AG09319 (cell line): ENCODE data around the gene PNN.

Experiments
- DNase-seq: peaks from one replicate; pipeline ENCODE4 v3.0.0-alpha.2; 2010; ENCODE audit warnings: low read depth; ENCODE audit errors: extremely low read depth
- TF ChIP-seq, protein P1 (sequence below): IDR thresholded peaks from 2 replicates; pipeline ENCODE4 v1.5.1; 2011; ENCODE audit warnings: low read depth, mild to moderate bottlenecking, inconsistent platforms, low read length, moderate library complexity

PNN gene

DNA sequence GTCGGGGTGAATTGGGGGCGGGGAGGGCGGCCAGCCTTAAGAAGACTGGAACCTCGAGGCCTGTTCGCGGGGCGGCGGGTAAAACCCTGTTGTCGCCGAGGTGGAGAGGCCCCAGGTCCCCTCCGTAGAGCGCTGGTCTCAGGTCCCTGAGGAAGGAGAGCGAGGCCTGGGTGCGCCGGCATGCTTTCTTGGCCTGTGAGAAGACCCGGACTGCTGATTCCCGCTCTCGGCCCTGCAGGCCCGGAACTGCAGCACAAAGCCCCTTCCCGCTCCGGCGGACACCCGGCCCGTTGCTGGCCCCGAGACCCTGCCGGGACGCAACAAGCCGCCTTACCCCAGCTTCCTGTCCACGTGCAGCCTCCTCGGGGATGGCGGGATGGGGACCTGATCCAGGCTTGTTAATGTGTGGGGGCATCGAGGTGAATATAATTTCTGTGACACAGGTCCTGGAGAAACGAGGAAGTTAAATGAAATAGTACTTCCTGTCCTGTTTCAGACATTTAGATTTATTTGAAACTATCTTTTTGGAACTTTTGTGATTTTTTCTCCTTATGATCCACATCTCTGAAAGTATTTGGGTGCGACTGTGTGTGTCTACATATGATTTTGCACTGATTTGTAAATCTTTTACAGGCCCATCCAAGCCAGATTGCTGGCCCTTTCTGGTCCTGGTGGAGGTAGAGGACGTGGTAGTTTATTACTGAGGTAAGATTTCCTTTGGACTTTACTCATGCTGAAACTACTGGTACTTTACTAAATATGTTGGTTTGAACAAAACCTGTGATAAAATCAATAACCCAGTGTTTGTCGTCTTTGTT, 600 bp downstream of the PNN start:
- TF ChIP-seq, protein P1, sequence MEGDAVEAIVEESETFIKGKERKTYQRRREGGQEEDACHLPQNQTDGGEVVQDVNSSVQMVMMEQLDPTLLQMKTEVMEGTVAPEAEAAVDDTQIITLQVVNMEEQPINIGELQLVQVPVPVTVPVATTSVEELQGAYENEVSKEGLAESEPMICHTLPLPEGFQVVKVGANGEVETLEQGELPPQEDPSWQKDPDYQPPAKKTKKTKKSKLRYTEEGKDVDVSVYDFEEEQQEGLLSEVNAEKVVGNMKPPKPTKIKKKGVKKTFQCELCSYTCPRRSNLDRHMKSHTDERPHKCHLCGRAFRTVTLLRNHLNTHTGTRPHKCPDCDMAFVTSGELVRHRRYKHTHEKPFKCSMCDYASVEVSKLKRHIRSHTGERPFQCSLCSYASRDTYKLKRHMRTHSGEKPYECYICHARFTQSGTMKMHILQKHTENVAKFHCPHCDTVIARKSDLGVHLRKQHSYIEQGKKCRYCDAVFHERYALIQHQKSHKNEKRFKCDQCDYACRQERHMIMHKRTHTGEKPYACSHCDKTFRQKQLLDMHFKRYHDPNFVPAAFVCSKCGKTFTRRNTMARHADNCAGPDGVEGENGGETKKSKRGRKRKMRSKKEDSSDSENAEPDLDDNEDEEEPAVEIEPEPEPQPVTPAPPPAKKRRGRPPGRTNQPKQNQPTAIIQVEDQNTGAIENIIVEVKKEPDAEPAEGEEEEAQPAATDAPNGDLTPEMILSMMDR, result no peak
- no peak for DNase-seq

DNA sequence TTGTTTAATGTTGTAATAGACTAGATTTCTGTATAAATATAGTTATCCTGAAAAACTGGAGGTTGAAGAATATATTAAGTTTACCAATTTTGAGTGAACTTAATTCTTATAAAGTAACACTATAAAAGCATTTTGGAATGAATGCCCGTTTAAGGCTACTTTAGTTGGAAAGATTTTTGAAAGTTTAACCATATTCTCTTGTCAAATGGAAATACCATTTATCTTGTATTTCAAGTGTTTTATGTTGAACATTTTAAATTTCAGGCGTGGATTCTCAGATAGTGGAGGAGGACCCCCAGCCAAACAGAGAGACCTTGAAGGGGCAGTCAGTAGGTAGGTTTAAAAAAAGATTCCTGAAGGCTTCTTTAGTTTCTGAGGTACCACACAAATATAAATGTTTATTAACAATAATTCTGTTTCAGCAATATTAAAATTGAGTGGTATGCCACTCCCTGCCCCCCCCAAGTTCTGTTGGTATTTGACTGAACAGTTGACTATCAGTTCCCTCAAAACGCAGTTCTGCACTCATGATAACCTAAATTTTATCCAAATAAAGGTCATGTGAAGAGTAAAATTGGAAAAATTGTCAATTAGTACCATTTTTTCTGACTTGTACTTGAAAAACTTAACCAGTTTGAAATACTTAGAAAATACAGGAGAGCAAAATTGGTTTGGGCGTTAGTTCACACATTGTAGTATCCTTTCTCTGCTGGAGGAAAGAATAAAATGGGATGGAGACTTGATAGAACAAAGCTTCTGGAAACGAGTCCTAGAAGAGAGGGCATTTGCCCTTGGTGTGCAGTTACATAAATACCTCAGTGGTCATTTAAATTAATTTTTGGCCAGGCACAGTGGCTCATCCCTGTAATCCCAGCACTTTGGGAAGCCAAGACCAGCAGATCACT, 1.5 kb downstream of the PNN start:
- TF ChIP-seq, protein P1, result no peak
- DNase-seq, result no peak

DNA sequence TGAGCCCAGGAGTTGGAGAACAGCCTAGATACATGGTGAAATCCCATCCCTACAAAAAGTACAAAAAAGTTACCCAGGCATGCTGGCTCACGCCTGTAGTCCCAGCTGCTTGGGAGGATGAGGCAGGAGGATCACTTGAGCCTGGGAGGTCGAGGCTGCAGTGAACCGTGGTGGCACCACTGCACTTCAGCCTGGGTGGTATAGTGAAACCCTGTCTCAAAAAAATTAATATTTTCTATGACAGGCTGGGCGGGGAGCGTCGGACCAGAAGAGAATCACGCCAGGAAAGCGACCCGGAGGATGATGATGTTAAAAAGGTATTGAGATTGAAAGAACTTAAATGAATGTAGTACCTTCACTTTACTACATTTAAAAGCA, 2.1 kb downstream of the PNN start:
- TF ChIP-seq, protein P1, result no peak
- no peak for DNase-seq

DNA sequence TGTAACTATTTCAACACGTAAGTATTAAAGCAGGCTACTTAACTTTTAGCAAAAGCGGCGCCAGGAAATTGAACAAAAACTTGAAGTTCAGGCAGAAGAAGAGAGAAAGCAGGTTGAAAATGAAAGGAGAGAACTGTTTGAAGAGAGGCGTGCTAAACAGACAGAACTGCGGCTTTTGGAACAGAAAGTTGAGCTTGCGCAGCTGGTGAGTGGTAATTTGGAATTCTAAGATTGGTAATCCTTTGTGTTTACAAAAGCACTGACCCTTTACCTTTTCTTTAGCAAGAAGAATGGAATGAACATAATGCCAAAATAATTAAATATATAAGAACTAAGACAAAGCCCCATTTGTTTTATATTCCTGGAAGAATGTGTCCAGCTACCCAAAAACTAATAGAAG, 4.0 kb downstream of the PNN start:
- TF ChIP-seq, protein P1, result no peak
- no peak for DNase-seq

DNA sequence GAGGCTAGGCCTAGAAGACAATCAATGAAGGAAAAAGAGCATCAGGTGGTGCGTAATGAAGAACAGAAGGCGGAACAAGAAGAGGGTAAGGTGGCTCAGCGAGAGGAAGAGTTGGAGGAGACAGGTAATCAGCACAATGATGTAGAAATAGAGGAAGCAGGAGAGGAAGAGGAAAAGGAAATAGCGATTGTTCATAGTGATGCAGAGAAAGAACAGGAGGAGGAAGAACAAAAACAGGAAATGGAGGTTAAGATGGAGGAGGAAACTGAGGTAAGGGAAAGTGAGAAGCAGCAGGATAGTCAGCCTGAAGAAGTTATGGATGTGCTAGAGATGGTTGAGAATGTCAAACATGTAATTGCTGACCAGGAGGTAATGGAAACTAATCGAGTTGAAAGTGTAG, 5.5 kb downstream of the PNN start:
- TF ChIP-seq, protein P1, result no peak

DNA sequence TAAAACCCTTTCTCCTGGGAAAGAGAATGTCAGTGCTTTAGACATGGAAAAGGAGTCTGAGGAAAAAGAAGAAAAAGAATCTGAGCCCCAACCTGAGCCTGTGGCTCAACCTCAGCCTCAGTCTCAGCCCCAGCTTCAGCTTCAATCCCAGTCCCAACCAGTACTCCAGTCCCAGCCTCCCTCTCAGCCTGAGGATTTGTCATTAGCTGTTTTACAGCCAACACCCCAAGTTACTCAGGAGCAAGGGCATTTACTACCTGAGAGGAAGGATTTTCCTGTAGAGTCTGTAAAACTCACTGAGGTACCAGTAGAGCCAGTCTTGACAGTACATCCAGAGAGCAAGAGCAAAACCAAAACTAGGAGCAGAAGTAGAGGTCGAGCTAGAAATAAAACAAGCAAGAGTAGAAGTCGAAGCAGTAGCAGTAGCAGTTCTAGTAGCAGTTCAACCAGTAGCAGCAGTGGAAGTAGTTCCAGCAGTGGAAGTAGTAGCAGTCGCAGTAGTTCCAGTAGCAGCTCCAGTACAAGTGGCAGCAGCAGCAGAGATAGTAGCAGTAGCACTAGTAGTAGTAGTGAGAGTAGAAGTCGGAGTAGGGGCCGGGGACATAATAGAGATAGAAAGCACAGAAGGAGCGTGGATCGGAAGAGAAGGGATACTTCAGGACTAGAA, 6.1 kb downstream of the PNN start:
- TF ChIP-seq, protein P1, result no peak
- DNase-seq, result no peak

More for the DNA sequence above, 5.5 kb downstream of the PNN start:
- no peak for DNase-seq
